H1 (cell line): Measurements from ENCODE around the gene MAOA. TPM values are rescaled to one million over a fixed set of nuclear protein-coding genes. Genes with fewer than 3 reads are reported as not detected.

Source experiments
- CTCF ChIA-PET: fragments of 300-600 bp; sonication (Branson Sonifier 250); formaldehyde crosslinking; loops from one replicate; lab custom pipeline; 2021; ENCODE audit not compliant: partially characterized antibody; lab: Charles Lee
- POLR2A ChIA-PET: fragments of 300-600 bp; sonication (Branson Sonifier 250); formaldehyde crosslinking; loops from one replicate; lab custom pipeline; 2021; ENCODE audit warnings: inconsistent platforms; ENCODE audit not compliant: partially characterized antibody; lab: Charles Lee
- DNase-seq, 2 experiments: peaks; one replicate each; pipeline versions ENCODE4 v3.0.0 to v3.0.0-alpha.2; 2010 to 2022; ENCODE audit warnings: low spot score in 2 of 2, low read depth in 1 of 2, mixed read lengths in 1 of 2
- FAIRE-seq: peaks from 2 replicates; lab custom pipeline; 2011; peaks lifted over from hg19 to GRCh38; lab: Jason Lieb, UNC
- H2AFZ ChIP-seq: 2 replicates; pipeline ENCODE4 v1.8.1; 2012; ENCODE audit warnings: low read length, inconsistent platforms
- H2AK5ac ChIP-seq: 2 replicates; pipeline ENCODE4 v1.6.1; 2013; ENCODE audit warnings: low read depth, low read length
- H2BK120ac ChIP-seq: replicated peaks from 2 replicates; pipeline ENCODE3; 2013; ENCODE audit warnings: low read depth, low read length, inconsistent platforms
- H2BK12ac ChIP-seq: 2 replicates; pipeline ENCODE4 v1.6.1; 2013; ENCODE audit warnings: low read depth, low read length
- H2BK15ac ChIP-seq: 2 replicates; pipeline ENCODE4 v1.6.1; 2013; ENCODE audit warnings: low read length
- H2BK20ac ChIP-seq: 2 replicates; pipeline ENCODE4 v1.6.1; 2013; ENCODE audit warnings: low read length
- H2BK5ac ChIP-seq: 2 replicates; pipeline ENCODE4 v1.6.1; 2013; ENCODE audit warnings: low read depth, low read length
- H3K14ac ChIP-seq: 2 replicates; pipeline ENCODE4 v1.6.1; 2013; ENCODE audit warnings: inconsistent platforms; ENCODE audit not compliant: insufficient read length
- H3K18ac ChIP-seq: 2 replicates; pipeline ENCODE4 v1.6.1; 2013; ENCODE audit warnings: low read length; ENCODE audit errors: extremely low read depth
- H3K23ac ChIP-seq: 2 replicates; pipeline ENCODE4 v1.6.1; 2013; ENCODE audit warnings: inconsistent platforms; ENCODE audit not compliant: insufficient read length
- H3K23me2 ChIP-seq: 2 replicates; pipeline ENCODE4 v1.6.1; 2013; ENCODE audit warnings: low read depth, low read length
- H3K27ac ChIP-seq: 2 replicates; pipeline ENCODE4 v1.6.1; 2011; ENCODE audit warnings: low read depth, low read length, inconsistent platforms
- H3K27me3 ChIP-seq, 4 experiments: replicated peaks in 1 of 4; 1 replicate in 1 of 4; 2 replicates in 3 of 4; pipeline versions ENCODE4 v1.6.1 to v1.8.1; 2011 to 2013; ENCODE audit warnings: low read length in 3 of 4, mild to moderate bottlenecking in 3 of 4, inconsistent platforms in 2 of 4, mixed read lengths in 2 of 4, moderate library complexity in 1 of 4; ENCODE audit not compliant: control insufficient read depth in 3 of 4, insufficient read depth in 3 of 4; ENCODE audit errors: extremely low read depth in 1 of 4
- H3K36me3 ChIP-seq, 4 experiments: 2 replicates each; pipeline versions ENCODE4 v1.6.1 to v1.8.1; 2011 to 2013; ENCODE audit warnings: mild to moderate bottlenecking in 4 of 4, low read length in 3 of 4, moderate library complexity in 2 of 4, control low read depth in 1 of 4, inconsistent platforms in 1 of 4; ENCODE audit not compliant: insufficient read depth in 4 of 4, control insufficient read depth in 2 of 4
- H3K4ac ChIP-seq: replicated peaks from 2 replicates; pipeline ENCODE3; 2013; ENCODE audit warnings: low read length, low read depth, mixed read lengths, inconsistent platforms; ENCODE audit not compliant: insufficient read length
- H3K4me1 ChIP-seq, 4 experiments: replicated peaks in 1 of 4; 1 replicate in 1 of 4; 2 replicates in 3 of 4; pipeline versions ENCODE4 v1.6.1 to v1.8.1; 2011 to 2013; ENCODE audit warnings: low read length in 3 of 4, inconsistent platforms in 2 of 4, mixed read lengths in 1 of 4; ENCODE audit not compliant: insufficient read depth in 4 of 4, control insufficient read depth in 3 of 4
- H3K4me2 ChIP-seq, 2 experiments: 2 replicates each; pipeline versions ENCODE4 v1.6.1 to v1.8.1; 2011 to 2013; ENCODE audit warnings: low read depth in 2 of 2, low read length in 2 of 2, control low read depth in 1 of 2, inconsistent platforms in 1 of 2, mild to moderate bottlenecking in 1 of 2; ENCODE audit not compliant: insufficient read depth in 1 of 2
- H3K4me3 ChIP-seq, 4 experiments: fragments of 200-600, 300-600 bp in 1 of 4; sonication (generic), shearing (Covaris generic), sonication (Bioruptor Twin) in 1 of 4; 2 replicates each; pipeline versions ENCODE4 v1.5.1 to v1.8.1; 2011 to 2016; ENCODE audit warnings: low read length in 4 of 4, low read depth in 3 of 4, control low read depth in 2 of 4, inconsistent platforms in 2 of 4, mild to moderate bottlenecking in 2 of 4, mixed read lengths in 1 of 4, moderate library complexity in 1 of 4; ENCODE audit not compliant: insufficient read depth in 2 of 4; ENCODE audit errors: extremely low read depth in 1 of 4
- H3K56ac ChIP-seq: replicated peaks from 2 replicates; pipeline ENCODE3; 2013; ENCODE audit warnings: low read depth, mild to moderate bottlenecking, mixed read lengths, low read length, inconsistent platforms; ENCODE audit not compliant: insufficient read length
- H3K79me1 ChIP-seq: 2 replicates; pipeline ENCODE4 v1.6.1; 2013; ENCODE audit warnings: low read depth, low read length, control low read depth
- H3K79me2 ChIP-seq, 2 experiments: 2 replicates each; pipeline versions ENCODE4 v1.6.1 to v1.8.1; 2012 to 2013; ENCODE audit warnings: low read length in 2 of 2, mild to moderate bottlenecking in 2 of 2, inconsistent platforms in 1 of 2; ENCODE audit not compliant: insufficient read depth in 2 of 2, control insufficient read depth in 1 of 2
- H3K9ac ChIP-seq, 4 experiments: replicated peaks in 1 of 4; 1 replicate in 1 of 4; 2 replicates in 3 of 4; pipeline versions ENCODE4 v1.6.1 to v1.8.1; 2011 to 2013; ENCODE audit warnings: low read depth in 3 of 4, low read length in 3 of 4, control low read depth in 2 of 4, mild to moderate bottlenecking in 2 of 4, moderate library complexity in 2 of 4, inconsistent platforms in 1 of 4; ENCODE audit errors: extremely low read depth in 1 of 4
- H3K9me3 ChIP-seq, 2 experiments: 2 replicates each; pipeline versions ENCODE4 v1.6.1 to v1.8.1; 2012 to 2013; ENCODE audit warnings: mild to moderate bottlenecking in 2 of 2, moderate library complexity in 2 of 2, control low read depth in 1 of 2, inconsistent platforms in 1 of 2, low read depth in 1 of 2, low read length in 1 of 2, mixed read lengths in 1 of 2; ENCODE audit not compliant: insufficient read depth in 2 of 2
- H4K20me1 ChIP-seq, 2 experiments: replicated peaks in 1 of 2; 2 replicates each; pipeline versions ENCODE3 to v1.8.1; 2011 to 2013; ENCODE audit warnings: inconsistent platforms in 2 of 2, low read length in 2 of 2, mild to moderate bottlenecking in 1 of 2; ENCODE audit not compliant: insufficient read depth in 2 of 2, control insufficient read depth in 1 of 2
- H4K5ac ChIP-seq: 2 replicates; pipeline ENCODE4 v1.6.1; 2013; ENCODE audit warnings: low read length, low read depth, mixed read lengths, inconsistent platforms; ENCODE audit not compliant: insufficient read length
- H4K8ac ChIP-seq: 2 replicates; pipeline ENCODE4 v1.8.0; 2013; ENCODE audit warnings: mild to moderate bottlenecking, moderate library complexity, low read length, inconsistent platforms; ENCODE audit not compliant: insufficient read depth; ENCODE audit errors: extremely low read depth
- H4K91ac ChIP-seq: replicated peaks from 2 replicates; pipeline ENCODE3; 2013; ENCODE audit warnings: low read length, mixed read lengths, inconsistent platforms; ENCODE audit not compliant: insufficient read length
- polyA plus RNA-seq, 7 experiments: library from polyadenylated mRNA; depleted of rRNA in 3 of 7; stranded (reverse) in 5 of 7; unstranded in 2 of 7; fragments of >200 nt in 5 of 7; fragments of 200-250 nt in 2 of 7; gene quantifications; 1 replicate in 5 of 7; 2 replicates in 1 of 7; 4 replicates in 1 of 7; pipeline versions ENCODE4 v1.2.1 to v1.2.3, GENCODE V29; 2011 to 2013; ENCODE audit warnings: missing spikeins in 2 of 7, mixed read lengths in 2 of 7
- total RNA-seq: library from RNA; stranded (reverse); fragmentation: NEBNext Ultra II Directional; extraction: Animal tissue kit (Norgen Biotek cat#: 25700); gene quantifications from 2 replicates; pipeline ENCODE4 v1.2.1, GENCODE V29; 2021

MAOA gene
- total and polyA plus RNA-seq, 2 of the 8 experiments (the other 6 are each of a cell fraction or from before 2014, with no cell fraction given), result 2.6 to 8.2 TPM

- no peak overlapping the region for H2AFZ ChIP-seq
- H2AK5ac ChIP-seq, result no peak overlapping the region
- no peak overlapping the region for H4K8ac ChIP-seq
- H3K4me1 ChIP-seq, result no peaks in the 10 kb centered on the region
- H3K36me3 ChIP-seq, result no peaks in the 10 kb centered on the region
- no peak overlapping the region for H3K4ac ChIP-seq
- H2BK120ac ChIP-seq, result no peak overlapping the region
- H3K23ac ChIP-seq, result no peak overlapping the region
- no peak overlapping the region for H4K5ac ChIP-seq
- no peak overlapping the region for H4K91ac ChIP-seq
- no peak overlapping the region for H3K56ac ChIP-seq
- H2BK15ac ChIP-seq, result no peak overlapping the region
- H3K79me1 ChIP-seq, result no peaks in the 10 kb centered on the region
- no peak overlapping the region for H3K14ac ChIP-seq
- no peaks in the 10 kb centered on the region for H3K27me3 ChIP-seq
- no peak overlapping the region for H3K27ac ChIP-seq
- no peak overlapping the region for H2BK12ac ChIP-seq
- CTCF ChIA-PET, result interaction anchor here (0.6 kb wide), 1 partner anchor 44 kb away, joined by 3 read pairs; no protein-coding TSS in a partner anchor
- H3K9ac ChIP-seq, result no peak overlapping the region
- no peak overlapping the region for H3K4me3 ChIP-seq
- no peak overlapping the region for H2BK5ac ChIP-seq
- POLR2A ChIA-PET, result no interaction called here
- no peaks in the 10 kb centered on the region for H3K23me2 ChIP-seq
- H2BK20ac ChIP-seq, result no peak overlapping the region
- FAIRE-seq (peak; percentile 89), DNase-seq (no peak)
- H3K18ac ChIP-seq, result no peak overlapping the region
- H4K20me1 ChIP-seq, result no peaks in the 10 kb centered on the region
- peaks cover 0 to 5% of the 10 kb centered on the region in 2 experiments; a peak in 1 of 4 replicates for H3K9me3 ChIP-seq
- H3K79me2 ChIP-seq, result no peaks in the 10 kb centered on the region
- H3K4me2 ChIP-seq, result no peak overlapping the region
Measured at GRCh38 chrX:43676971-43677572, 21.0 kb downstream of the MAOA start.
